Kidney capillary endothelial cell (primary cell): ENCODE results near the gene DCT.
"Not testable (repeated sequence)": the region's sequence is repeated elsewhere in the genome, so short reads cannot be mapped to it uniquely, and the experiment has no call there.

Experiments
- DNase-seq: peaks from one replicate; pipeline ENCODE4 v3.0.0-alpha.2; 2018; ENCODE audit warnings: low spot score

Gene DCT

DNA sequence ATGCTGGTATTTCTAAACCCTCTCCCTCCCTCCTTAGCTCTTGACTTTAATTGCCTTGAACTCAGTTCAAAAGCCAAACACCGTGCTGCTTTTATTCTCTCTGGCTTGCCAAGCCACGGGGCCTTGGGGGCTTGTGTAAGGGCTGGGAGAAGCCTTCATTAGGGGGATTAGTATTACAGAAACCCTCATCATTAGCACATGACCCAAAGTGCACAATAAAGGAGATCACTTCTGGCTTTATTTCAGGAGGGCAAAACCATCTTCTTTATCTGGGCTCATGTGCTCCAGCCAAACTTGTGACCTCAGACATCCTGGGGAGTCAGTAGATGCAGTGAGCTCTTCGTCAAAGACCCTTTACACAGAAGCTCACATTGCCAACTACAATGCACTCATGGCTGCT lies at the start of gene DCT:
TSS of gene DCT (minus strand) at position 67 of the 400 bp plus-strand sequence. CDS start 427 bp downstream, outside the sequence.
- DNase-seq = no peak

DNA sequence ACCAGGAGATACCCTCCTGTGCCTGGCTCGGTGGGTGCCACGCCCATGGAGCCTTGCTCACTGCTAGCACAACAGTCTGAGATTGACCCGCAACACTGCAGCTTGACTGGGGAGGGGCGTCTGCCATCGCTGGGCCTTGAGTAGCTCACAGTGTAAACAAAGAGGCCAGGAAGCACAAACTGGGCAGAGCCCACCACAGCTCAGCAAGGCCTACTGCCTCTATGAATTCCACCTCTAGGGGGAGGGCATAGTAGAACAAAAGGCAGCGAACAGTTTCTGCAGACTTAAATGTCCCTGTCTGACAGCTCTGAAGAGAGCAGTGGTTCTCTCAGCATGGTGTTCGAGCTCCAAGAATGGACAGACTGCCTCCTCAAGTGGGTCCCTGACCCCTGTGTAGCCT lies 47.5 kb upstream of the DCT start:
- DNase-seq = not testable (repeated sequence)

DNA sequence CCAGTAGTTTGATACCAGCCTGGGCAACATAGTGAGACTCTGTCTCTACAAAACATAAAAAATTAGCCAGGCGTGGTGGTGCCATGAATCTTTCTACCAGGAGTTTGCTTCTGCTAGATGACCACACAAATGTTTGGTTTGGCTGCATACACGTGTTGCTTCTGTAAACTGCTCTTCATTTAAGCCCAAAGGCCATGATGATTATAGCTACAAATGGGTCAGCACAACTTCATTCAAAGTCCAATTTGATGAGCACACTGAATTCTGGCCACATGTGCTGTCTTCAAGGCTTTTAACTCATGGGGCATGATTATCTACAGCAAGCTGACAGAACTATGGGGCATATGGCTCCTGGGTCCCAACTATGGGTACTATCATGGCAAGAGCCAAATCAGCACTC lies 46.3 kb upstream of the DCT start:
- no peak for DNase-seq

DNA sequence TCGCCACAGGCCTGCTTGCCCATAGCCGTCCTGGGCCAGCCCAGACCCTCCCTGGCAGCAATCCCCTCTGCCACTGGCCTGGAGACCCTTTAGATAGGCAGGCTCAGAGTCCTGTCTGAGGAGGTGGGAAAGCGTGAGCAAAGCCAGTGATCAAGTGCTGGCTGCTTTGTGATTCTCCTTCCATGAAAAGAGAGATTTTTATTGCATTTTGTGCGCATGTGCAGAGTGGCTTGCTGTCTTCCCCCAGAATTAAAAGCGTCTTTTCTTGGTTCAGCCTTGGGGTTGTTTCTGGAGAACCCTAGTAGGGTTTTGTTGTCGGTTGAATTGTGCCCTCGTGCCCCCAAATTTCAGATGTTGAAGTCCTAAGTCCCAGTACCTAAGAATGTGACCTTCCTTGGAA lies 44.9 kb upstream of the DCT start:
- no peak for DNase-seq

DNA sequence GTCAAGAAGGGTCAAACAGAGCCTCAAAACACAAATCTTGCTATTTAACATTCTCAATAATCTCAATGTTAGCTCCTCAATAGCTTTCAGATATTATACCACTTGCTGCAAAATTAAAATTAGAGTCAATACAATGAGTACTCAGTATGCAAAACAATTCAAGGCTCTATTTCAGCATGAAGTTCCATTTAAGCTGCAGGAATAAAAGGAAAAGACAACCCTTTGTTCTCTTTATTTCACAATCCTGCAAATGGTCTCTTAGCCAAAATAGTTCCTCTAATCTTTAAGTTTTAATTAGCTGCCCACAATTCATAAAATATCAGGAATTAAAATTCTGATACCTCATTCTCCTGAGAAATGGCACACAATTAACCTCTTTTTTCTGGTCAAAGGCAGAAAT lies 40.5 kb upstream of the DCT start:
- DNase-seq = no peak

DNA sequence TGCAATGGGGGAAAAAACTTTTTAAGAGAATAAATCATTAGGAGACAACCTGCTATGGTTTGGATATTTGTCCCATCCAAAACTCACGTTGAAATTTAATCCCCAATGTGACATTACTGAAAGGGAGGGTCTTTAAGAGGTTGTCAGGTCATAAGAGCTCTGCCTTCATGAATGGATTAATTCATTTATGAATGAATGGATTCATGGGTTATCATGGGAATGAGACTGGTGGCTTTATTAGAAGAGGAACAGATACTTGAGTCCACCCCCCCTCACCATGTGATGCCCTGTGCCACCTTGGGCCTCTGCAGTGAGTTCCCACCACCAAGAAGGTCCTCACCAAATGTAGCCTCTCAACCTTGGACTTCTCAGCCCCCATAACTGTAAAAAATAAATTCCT lies 37.0 kb upstream of the DCT start:
- DNase-seq = no peak

DNA sequence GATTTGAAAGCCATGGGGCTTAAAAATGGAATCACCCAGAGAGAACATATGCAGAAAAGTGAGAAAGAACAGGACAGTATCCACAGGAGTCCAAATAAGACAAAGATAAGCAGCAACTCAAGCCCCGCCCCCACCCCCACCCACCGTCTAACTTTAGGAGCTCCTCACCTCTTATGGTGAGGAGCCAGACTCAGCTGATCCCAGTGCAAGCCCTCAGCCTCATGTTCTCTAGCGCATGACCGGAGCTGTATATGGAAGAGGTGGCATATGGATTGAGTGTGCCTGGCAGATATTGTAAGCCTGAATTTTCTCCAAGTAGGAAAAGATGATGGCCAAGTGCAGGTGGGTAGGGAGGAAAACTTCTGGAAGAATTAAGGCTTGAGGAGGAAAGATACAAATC lies 36.4 kb upstream of the DCT start:
- DNase-seq = no peak

DNA sequence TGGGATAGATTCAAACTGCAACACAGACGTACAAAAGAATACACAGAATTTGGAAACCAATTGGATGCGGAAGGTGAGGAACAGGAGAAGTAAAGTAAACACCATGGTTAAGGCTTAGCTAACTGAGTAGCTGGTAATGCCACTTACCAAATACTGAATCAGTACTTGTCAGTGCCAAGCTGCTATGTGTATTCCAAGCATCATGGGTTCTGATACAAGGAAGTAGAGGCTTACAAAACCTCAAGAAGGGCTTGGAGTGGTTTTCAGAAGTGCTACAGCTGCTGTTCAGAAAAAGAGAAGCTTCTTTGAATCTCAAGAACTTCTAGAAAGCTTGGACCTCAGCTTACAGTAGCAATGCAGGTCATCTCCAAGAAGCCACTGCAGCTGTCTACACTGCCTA lies 35.9 kb upstream of the DCT start:
- DNase-seq = no peak

DNA sequence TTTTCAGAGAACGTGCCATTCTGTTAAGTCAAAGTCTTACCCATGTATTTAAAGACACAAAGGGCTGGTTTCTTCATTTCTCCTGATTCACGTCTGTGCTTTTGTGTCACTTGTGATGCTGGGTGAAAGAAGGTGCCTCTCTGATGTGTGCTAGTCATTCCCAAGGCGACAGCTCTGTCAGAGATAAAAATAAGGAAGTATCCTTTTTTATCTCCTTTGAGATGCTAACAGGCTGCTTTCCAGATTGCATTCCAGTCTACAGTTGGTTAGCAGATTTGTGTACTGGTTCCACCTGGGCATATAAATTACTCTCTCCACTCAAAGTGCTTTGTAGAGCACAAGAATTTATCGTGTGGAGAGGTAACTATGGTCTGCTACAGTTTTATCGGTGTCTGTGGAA lies 33.5 kb upstream of the DCT start:
- DNase-seq = no peak

DNA sequence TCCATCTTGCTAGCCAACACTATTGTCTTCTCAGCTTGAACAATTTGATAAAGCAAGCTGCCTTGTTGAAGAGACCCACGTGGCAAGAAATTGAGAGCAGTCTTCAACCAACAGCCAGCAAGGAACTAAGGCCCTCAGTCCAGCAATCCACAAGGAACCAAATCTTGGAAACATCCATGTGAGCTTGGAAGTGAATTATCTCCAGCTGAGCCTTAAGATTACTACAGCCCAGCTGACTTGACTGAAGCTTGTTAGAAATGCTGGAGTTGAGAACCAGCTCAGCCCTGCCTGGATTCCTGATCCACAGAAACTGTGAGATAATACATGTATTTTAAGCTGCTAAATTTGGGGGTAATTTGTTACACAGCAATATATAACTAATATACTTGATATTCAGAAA lies 26.2 kb upstream of the DCT start:
- no peak for DNase-seq

DNA sequence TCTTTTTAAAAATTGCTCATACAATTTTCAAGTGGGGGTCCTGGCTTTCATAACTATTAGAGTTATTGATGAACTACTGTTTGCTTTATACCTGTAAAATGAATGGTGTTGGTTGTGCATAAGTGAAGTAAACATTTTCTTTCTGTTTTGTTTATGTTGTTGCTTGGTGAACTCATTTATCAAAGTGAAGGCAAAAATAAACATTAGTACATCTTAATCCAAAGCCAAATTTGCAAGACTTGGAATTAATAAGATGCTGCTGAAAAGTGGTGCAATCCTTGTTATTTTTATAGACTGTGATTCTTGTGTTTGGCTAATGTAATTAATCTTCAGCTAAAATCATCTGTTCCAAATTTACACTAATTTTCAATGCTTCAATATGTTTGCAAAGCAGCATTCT lies 24.4 kb upstream of the DCT start:
- DNase-seq = no peak

DNA sequence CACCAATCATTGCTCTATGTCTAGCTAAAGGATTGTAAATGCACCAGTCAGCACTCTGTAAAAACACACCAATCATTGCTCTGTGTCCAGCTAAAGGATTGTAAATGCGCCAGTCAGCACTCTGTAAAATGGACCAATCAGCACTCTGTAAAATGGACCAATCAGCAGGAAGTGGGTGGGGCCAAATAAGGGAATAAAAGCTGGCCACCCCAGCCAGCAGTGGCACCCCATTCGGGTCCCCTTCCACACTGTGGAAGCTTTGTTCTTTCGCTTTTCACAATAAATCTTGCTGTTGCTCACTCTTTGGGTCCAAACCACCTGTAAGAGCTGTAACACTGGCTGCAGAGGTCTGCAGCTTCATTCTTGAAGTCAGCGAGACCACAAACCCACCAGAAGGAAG lies 19.3 kb upstream of the DCT start:
- DNase-seq = not testable (repeated sequence)

DNA sequence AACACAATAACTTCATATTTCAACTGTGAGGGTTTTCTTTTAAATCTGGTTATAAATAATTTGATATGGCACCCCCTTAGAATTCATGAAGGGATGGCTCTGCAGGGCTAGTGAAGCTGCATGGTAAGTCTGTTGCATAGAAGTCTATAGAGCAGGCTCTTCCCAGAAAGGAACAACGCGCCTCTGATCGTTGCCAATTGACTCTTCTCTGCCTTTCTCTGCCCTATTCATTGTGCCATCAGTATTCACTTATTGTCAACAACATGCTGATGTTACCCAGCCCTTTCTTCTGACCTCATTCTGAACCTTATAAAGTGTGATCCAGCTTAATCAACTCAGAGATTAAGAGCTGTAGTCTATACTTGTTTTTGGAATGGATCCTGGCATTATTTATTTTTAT lies 16.3 kb upstream of the DCT start:
- no peak for DNase-seq

DNA sequence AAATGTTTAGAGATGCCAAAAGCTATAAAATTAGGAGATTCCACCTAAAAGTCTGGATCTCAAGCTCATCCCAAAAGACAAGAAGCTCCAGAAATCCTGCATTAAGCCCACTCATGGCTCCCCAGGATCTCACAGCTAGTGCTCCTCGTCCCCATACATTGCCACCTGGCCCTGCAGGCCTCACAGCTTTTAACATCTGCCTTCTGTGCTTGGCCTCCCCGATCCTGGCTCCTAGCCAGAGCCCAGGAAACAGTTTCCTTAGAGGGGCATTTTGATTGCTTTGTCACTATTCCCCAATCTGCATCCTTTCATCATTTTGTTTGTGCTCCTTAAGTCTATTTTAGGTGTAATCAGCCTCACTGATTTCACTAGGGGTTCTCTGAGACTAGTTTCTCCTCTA lies 14.5 kb upstream of the DCT start:
- no peak for DNase-seq

DNA sequence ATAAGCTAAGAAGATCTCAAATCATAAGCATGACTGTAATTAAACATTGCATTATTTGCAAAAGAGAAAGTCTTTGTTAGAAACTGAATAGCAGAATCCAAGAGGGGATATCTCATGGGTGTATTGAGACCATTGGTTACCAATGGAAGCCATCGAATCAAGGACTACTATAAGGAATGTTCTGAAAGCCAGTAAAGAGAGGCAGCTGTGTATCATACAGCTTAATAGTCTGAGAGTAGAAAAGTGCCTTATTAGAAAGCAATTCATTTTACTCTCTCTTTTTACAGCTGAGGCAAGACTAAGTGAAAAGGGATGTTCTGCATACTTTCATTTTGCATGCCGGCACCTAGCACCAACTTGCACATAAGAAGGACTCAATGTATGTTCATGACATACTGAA lies 7.6 kb upstream of the DCT start:
- no peak for DNase-seq

DNA sequence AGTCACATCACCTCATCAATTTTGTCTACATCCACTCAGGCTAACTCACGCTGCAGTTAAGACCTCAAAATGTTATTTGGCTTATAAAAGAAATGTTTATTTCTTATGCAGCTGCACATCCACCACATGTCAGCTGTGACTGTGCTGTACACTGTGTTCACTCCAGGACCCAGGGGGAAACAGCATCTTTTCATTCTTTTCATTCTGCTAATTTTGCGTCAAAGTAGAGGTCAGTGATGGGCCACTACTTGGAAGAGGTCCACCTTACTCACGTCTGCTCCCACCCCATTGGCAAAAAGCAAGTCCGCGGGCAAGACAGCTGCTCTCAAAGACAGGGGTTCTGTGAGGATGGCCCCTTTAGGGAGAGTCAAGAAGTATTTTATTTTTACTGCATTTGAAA lies 4.5 kb upstream of the DCT start:
- DNase-seq = no peak

DNA sequence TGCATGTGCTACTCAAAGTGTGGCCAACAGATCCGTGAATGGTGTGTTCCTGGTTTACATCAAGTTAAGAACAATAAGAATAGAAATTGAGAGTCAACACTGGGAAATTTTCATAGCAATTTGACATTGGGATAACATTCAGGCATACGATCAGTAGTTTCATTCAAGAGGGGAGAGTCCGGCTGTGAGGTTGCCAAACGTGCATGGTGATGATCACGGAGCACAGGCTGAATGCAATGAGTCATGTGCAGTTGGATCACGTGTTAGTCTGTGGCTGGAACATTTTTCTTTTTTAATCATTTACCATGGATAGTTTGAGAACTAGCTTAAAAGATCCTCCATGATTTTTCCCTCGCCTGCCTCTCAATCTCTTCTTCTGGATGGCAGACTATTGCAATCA lies 2.5 kb upstream of the DCT start:
- DNase-seq = no peak

DNA sequence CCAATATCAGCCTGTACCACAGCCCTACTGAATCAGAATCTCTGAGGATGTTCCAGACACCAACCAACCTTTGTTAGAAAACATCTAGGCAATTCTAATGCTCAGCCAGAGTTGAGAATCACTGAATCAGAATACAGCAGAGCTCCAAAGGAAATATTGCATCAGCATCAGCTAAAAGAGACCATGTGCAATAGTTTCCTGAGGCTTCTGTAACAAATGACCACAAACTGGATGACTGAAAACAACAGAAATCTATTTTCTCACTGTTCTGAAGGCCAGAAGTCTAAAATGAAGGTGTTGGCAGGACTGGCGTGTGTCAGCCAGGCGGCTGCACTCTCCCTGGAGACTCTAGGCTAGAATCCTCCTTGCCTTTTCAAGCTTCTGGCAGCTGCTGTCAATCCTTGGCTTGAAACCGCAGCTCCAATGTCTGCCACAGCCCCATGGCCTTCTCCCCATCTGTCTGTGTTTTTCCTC lies 1.2 kb upstream of the DCT start:
- no peak for DNase-seq

DNA sequence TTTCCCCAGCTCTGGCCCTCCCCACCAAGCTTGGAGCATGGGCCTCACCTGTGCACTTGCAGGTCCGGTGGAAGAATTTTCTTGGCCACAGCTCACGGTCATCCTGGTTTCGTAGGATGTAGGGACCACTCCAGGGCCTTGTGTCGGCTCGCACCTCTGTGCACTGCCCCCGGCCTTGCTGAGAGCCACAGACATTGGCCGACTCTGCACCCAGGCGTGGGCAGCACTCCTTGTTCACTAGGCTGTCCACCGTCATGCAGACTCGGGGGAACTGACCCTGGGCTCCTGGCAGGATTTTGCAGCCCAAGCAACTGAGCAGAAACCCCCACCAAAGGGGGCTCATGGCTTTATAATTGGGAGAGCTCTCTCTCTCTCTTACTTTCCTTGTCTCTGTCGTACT lies 569 bp downstream of the DCT start:
- no peak for DNase-seq

DNA sequence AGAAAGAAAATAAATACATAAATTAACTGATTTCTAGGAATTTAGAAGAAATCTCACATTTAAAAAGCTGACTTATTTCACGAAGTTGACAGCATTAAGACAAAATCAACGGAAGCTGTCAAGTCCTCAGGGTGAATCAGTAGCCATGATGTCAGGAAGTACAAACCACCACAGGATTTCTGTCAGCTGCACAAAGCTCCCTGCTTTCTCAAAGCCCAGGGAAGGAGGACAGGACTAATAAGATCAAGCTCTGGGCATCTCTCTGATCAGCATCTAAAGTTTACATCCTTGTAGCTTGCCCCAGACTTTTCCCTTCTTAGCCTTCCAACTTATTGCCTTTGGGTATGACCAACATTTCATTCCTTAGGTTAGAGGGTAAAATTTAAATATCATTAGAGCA lies 9.4 kb downstream of the DCT start:
- no peak for DNase-seq

DNA sequence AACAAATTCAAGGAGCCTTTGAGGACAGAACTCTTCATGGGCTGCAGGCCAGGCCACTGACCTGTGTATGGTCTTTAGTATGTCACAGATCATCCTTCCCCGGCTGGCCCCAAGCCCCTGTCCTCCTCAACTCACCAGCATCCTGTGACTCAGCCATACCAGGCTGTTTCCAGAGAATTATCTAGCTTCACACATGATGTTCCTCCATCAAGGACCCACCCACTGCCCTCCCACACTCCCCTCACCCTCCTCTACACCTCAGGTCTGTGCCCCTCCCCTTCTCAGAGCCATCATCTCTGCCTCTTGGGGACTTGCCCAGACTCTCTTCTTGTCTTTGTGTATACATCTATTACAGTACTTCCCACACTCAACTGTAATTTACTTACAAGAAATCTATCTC lies 14.7 kb downstream of the DCT start:
- DNase-seq = no peak

DNA sequence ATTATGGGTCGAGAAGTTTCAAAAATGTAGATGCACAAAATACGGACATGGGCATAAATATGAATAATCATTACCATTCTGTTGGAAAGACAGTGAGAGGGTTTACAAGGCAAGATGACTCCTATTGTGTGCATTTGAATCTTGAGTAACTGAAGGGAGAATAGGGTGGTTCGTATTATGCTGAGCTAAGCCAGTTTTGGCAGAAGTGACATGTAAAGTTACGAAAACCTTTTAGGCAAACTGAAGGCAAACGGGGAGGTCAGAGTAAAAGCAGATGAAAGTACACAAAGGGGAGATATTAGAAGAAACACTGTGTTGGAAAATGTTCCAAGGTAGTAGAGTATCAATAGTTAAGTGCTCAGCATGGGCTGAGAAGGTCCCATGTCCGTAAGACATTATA lies 16.8 kb downstream of the DCT start:
- DNase-seq = no peak

DNA sequence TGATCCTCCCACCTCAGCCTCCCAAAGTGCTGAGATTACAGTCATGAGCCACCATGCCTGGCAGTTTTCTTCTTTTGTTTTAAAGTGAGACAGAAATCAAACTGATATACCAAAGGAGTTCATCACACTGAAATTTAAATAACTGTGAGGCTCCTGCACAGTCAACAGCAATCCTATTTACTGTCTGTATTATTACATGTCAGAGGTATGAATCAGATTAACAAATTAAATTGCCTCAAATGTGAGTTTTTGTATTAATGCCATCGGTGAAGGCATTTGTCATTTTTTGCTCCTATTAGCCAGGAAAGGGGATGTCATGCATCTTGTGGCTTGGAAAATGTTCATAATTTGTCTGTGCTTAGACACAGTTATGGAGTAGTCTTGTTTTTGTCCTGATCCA lies 20.4 kb downstream of the DCT start:
- DNase-seq = no peak

DNA sequence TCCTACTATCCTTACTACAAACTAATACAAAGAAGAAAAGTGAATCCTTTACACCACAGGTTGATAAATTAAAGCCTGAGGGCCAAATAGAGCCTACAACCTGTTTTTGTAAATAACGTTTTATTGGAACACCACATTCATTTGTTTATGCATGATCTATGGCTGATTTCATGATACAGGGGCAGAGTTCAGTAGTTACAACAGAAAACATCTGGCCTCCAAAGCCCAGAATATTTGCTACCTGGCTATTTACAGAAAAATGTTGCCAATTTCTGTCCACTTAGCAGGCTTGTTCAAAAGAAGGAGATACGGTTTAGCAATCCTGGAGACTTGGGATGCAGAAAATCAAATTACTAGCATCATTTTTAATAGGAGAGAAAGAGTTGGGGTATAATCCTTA lies 24.1 kb downstream of the DCT start:
- DNase-seq = no peak

DNA sequence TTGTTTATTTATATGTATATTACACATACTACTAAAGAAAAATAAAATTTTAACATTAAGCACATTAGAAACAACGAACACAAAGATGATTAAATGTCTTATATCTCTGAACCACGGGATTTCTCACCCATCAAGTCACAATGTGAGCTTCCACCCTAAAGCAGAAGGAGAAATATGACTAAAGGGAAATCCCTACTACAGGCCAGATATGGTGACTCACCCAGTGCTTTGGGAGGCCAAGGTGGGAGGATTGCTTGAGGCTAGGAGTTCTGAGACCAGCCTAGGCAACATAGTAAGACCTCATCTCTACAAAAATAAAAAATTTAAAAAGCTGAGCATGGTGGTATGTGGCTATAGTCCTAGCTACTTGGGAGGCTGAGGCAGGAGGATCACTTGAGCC lies 24.6 kb downstream of the DCT start:
- no peak for DNase-seq
